Measurements from ENCODE around the gene STRIP2. TPM values are rescaled to one million over a fixed set of nuclear protein-coding genes. Genes with fewer than 3 reads are reported as not detected.

The STRIP2 gene
- total RNA-seq, 1 experiment from 2014 or later: 10.8 TPM

DNA sequence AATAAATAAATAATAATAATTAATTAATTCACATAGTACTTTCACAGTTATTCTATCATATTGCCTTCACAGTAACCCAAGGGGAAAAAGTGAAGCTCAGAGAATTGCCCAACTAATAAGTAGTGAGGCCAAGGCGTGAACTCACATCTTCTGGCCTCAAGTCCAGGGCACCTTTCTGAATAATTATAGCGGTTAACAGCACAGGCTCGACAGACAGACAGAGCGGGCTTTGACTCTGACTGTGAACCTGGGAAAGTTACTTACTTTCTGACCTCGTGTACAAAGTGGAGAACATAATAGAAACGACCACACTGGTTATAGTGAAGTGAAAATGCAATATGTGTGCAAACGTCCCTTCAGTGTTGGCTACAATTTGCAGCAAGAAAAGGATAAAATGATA, 62.4 kb downstream of the STRIP2 start:
- H3K4me1 ChIP-seq (ENCODE audit: control insufficient read depth in 1 of 2, insufficient read depth in 2 of 2, low read length in 2 of 2): peaks cover 0 to 7% of the 10 kb centered on the region in 2 experiments; a peak in 2 of 4 replicates
- no TSS peak for BruUV-seq (replicated peaks)
- no peak for ATAC-seq
- intact Hi-C loops (cut with micrococcal nuclease): no loop called here
- CTCF ChIA-PET: no interaction called here
- POLR2A ChIA-PET: no interaction called here
- H3K27me3 ChIP-seq (ENCODE audit: insufficient read depth, low read length): no peaks in the 10 kb centered on the region
- no peak overlapping the region for H3K27ac ChIP-seq (ENCODE audit: low read depth, low read length)
- H3K4me3 ChIP-seq (replicated peaks in 1 of 2; ENCODE audit: low read depth in 1 of 2, low read length in 2 of 2): no peak overlapping the region
- no peak overlapping the region for H3K9ac ChIP-seq (ENCODE audit: low read length)
- H4K20me1 ChIP-seq (ENCODE audit: insufficient read depth): no peaks in the 10 kb centered on the region
- no peaks in the 10 kb centered on the region for H3K36me3 ChIP-seq (ENCODE audit: control insufficient read depth in 1 of 2, insufficient read depth in 2 of 2, low read length in 2 of 2)
- H2AFZ ChIP-seq (ENCODE audit: low read depth, low read length, poor library complexity, severe bottlenecking): no peak overlapping the region
- TF ChIP-seq FOSL1 (IDR thresholded peaks at IDR 0.05; ENCODE audit: low read depth) (no peak), ZFX (IDR thresholded peaks at IDR 0.05) (no peak), SRF (IDR thresholded peaks at IDR 0.05; ENCODE audit: low read depth) (no peak), SP1 (IDR thresholded peaks at IDR 0.05; ENCODE audit: low read depth) (no peak), YY1 (IDR thresholded peaks at IDR 0.05; ENCODE audit: extremely low read depth, insufficient replicate concordance, low read depth, low read length) (no peak), POLR2A (IDR thresholded peaks at IDR 0.05; ENCODE audit: borderline replicate concordance, extremely low read depth, insufficient read depth, insufficient read length) (no peak), CBX3 (IDR thresholded peaks at IDR 0.05; ENCODE audit: low read depth) (no peak), CEBPB (IDR thresholded peaks at IDR 0.05; ENCODE audit: low read depth) (no peak)
- TF ChIP-seq, protein P1, sequence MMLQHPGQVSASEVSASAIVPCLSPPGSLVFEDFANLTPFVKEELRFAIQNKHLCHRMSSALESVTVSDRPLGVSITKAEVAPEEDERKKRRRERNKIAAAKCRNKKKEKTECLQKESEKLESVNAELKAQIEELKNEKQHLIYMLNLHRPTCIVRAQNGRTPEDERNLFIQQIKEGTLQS (IDR thresholded peaks at IDR 0.05): no peak
- TF ChIP-seq, protein P2, sequence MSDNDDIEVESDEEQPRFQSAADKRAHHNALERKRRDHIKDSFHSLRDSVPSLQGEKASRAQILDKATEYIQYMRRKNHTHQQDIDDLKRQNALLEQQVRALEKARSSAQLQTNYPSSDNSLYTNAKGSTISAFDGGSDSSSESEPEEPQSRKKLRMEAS (IDR thresholded peaks at IDR 0.05): no peak
- RAD21 ChIA-PET (ENCODE audit: low non-redundant PET in 1 of 2, low total read pairs in 2 of 2, uncharacterized antibody in 2 of 2, unreplicated experiment in 2 of 2): no interaction called here
- no peak overlapping the region for H3K4me2 ChIP-seq (ENCODE audit: low read length)
- no peaks in the 10 kb centered on the region for H3K79me2 ChIP-seq (ENCODE audit: insufficient read depth, low read length)
- no peak for DNase-seq (ENCODE audit: low read depth, low spot score)
- no peaks in the 10 kb centered on the region for H3K9me3 ChIP-seq (ENCODE audit: control insufficient read depth in 1 of 2, insufficient read depth in 1 of 2, low read depth in 1 of 2, low read length in 2 of 2)
- H3K9me2 ChIP-seq (ENCODE audit: insufficient read depth): no peaks in the 10 kb centered on the region

DNA sequence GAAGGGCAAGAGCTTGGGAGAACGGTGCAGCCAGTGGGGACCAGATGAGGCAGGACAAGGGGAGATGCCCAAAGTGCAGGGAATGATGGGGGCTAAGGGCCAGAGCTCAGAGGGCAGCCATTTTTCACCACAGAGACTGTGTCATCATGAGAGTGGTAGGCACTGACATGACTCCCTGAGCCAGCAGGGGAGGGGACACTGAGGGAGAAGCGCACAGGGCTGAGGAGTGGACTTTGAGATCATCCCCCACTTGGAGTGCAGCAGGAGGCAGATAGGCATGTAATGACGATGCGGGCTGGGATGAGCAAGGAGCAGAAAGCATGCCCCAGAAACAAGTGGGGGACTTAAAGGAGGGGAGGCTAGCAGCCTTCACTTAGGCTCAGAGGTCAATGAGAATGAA, 62.9 kb downstream of the STRIP2 start:
- RAD21 ChIA-PET (ENCODE audit: low non-redundant PET in 1 of 2, low total read pairs in 2 of 2, uncharacterized antibody in 2 of 2, unreplicated experiment in 2 of 2): no interaction called here
- POLR2A ChIA-PET: no interaction called here
- TF ChIP-seq FOSL1 (IDR thresholded peaks at IDR 0.05; ENCODE audit: low read depth): no peak
- TF ChIP-seq CEBPB (IDR thresholded peaks at IDR 0.05; ENCODE audit: low read depth): no peak
- TF ChIP-seq CBX3 (IDR thresholded peaks at IDR 0.05; ENCODE audit: low read depth): no peak
- TF ChIP-seq EGR1 (IDR thresholded peaks at IDR 0.05; ENCODE audit: low read depth): no peak
- TF ChIP-seq, protein P3, sequence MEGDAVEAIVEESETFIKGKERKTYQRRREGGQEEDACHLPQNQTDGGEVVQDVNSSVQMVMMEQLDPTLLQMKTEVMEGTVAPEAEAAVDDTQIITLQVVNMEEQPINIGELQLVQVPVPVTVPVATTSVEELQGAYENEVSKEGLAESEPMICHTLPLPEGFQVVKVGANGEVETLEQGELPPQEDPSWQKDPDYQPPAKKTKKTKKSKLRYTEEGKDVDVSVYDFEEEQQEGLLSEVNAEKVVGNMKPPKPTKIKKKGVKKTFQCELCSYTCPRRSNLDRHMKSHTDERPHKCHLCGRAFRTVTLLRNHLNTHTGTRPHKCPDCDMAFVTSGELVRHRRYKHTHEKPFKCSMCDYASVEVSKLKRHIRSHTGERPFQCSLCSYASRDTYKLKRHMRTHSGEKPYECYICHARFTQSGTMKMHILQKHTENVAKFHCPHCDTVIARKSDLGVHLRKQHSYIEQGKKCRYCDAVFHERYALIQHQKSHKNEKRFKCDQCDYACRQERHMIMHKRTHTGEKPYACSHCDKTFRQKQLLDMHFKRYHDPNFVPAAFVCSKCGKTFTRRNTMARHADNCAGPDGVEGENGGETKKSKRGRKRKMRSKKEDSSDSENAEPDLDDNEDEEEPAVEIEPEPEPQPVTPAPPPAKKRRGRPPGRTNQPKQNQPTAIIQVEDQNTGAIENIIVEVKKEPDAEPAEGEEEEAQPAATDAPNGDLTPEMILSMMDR (IDR thresholded peaks at IDR 0.05 in 2 of 3, conservative IDR thresholded peaks at IDR 0.05 in 1 of 3; ENCODE audit: borderline replicate concordance in 1 of 3, insufficient read depth in 1 of 3, low read depth in 2 of 3, low read length in 2 of 3): no peak
- no peak for TF ChIP-seq TCF7L2 (IDR thresholded peaks at IDR 0.05; ENCODE audit: borderline replicate concordance, extremely low read depth, insufficient read depth, insufficient read length)
- TF ChIP-seq SRF (IDR thresholded peaks at IDR 0.05; ENCODE audit: low read depth): no peak
- no peak for TF ChIP-seq RAD21 (IDR thresholded peaks at IDR 0.05; ENCODE audit: low read depth)
- TF ChIP-seq, protein P4, sequence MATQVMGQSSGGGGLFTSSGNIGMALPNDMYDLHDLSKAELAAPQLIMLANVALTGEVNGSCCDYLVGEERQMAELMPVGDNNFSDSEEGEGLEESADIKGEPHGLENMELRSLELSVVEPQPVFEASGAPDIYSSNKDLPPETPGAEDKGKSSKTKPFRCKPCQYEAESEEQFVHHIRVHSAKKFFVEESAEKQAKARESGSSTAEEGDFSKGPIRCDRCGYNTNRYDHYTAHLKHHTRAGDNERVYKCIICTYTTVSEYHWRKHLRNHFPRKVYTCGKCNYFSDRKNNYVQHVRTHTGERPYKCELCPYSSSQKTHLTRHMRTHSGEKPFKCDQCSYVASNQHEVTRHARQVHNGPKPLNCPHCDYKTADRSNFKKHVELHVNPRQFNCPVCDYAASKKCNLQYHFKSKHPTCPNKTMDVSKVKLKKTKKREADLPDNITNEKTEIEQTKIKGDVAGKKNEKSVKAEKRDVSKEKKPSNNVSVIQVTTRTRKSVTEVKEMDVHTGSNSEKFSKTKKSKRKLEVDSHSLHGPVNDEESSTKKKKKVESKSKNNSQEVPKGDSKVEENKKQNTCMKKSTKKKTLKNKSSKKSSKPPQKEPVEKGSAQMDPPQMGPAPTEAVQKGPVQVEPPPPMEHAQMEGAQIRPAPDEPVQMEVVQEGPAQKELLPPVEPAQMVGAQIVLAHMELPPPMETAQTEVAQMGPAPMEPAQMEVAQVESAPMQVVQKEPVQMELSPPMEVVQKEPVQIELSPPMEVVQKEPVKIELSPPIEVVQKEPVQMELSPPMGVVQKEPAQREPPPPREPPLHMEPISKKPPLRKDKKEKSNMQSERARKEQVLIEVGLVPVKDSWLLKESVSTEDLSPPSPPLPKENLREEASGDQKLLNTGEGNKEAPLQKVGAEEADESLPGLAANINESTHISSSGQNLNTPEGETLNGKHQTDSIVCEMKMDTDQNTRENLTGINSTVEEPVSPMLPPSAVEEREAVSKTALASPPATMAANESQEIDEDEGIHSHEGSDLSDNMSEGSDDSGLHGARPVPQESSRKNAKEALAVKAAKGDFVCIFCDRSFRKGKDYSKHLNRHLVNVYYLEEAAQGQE (IDR thresholded peaks at IDR 0.05; ENCODE audit: low read depth): no peak
- no peak for TF ChIP-seq ZNF274 (IDR thresholded peaks at IDR 0.05; ENCODE audit: low read depth, low read length)
- TF ChIP-seq, protein P1 (IDR thresholded peaks at IDR 0.05): no peak

More for the DNA sequence above, 62.9 kb downstream of the STRIP2 start:
- Histone ChIP-seq H3K79me2 (ENCODE audit: insufficient read depth, low read length) (no peaks in the 10 kb centered on the region), H3K4me1 (ENCODE audit: control insufficient read depth in 1 of 2, insufficient read depth in 2 of 2, low read length in 2 of 2) (peaks cover 0 to 10% of the 10 kb centered on the region in 2 experiments; a peak in 2 of 4 replicates), H2AFZ (ENCODE audit: low read depth, low read length, poor library complexity, severe bottlenecking) (no peak overlapping the region), H3K9me3 (ENCODE audit: control insufficient read depth in 1 of 2, insufficient read depth in 1 of 2, low read depth in 1 of 2, low read length in 2 of 2) (no peaks in the 10 kb centered on the region), H3K9me2 (ENCODE audit: insufficient read depth) (no peaks in the 10 kb centered on the region), H3K36me3 (ENCODE audit: control insufficient read depth in 1 of 2, insufficient read depth in 2 of 2, low read length in 2 of 2) (no peaks in the 10 kb centered on the region), H3K4me2 (ENCODE audit: low read length) (no peak overlapping the region), H3K27ac (ENCODE audit: low read depth, low read length) (no peak overlapping the region), H3K27me3 (ENCODE audit: insufficient read depth, low read length) (no peaks in the 10 kb centered on the region), H3K4me3 (replicated peaks in 1 of 2; ENCODE audit: low read depth in 1 of 2, low read length in 2 of 2) (no peak overlapping the region), H3K9ac (ENCODE audit: low read length) (no peak overlapping the region), H4K20me1 (ENCODE audit: insufficient read depth) (no peaks in the 10 kb centered on the region)
- no TSS peak for BruUV-seq (replicated peaks)
- ATAC-seq (no peak), DNase-seq (ENCODE audit: low read depth, low spot score) (no peak)
- intact Hi-C loops (cut with micrococcal nuclease): no loop called here
- CTCF ChIA-PET: no interaction called here
